Measurements from ENCODE around the gene MTA3. TPM values are rescaled to one million over a fixed set of nuclear protein-coding genes. Genes with fewer than 3 reads are reported as not detected.

MTA3 gene
- polyA plus RNA-seq, 3 donors, result 2.0 to 4.5 (median 2.2) TPM

DNA sequence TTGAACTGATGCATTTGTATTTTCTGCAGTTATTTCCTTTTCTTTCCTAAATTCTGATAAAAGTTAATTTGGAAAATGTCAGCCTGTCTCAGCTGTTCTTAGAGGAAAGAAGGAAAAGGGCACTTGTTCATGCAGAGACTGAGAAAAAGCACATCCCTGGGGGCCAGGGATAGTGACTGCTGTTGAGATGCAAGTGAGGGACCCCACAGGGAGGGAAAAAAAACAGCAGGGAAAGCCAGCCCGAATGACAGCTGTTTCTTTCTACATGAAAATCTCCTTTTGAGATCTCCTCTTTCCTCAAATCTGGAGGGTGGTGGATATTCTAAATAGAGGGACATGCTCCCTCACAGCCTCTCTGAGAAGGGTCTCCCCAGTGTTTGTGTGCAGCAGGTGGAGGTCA is 14.0 kb upstream of the MTA3 start:
- Histone ChIP-seq H3K36me3 (replicated peaks in 1 of 2; ENCODE audit: control insufficient read depth in 1 of 2, insufficient read depth in 2 of 2, low read length in 2 of 2) (no peaks in the 10 kb centered on the region), H3K4me2 (replicated peaks; ENCODE audit: extremely low read depth, low read length, poor library complexity, severe bottlenecking) (no peak overlapping the region), H2AFZ (ENCODE audit: insufficient read depth, low read depth, low read length, poor library complexity, severe bottlenecking) (no peak overlapping the region), H3K9ac (ENCODE audit: insufficient read depth, low read length, poor library complexity, severe bottlenecking) (no peak overlapping the region), H3K27me3 (ENCODE audit: control insufficient read depth in 2 of 2, insufficient read depth in 2 of 2, low read length in 2 of 2) (no peaks in the 10 kb centered on the region), H3K9me3 (replicated peaks in 1 of 2; ENCODE audit: control insufficient read depth in 1 of 2, insufficient read depth in 1 of 2, low read length in 2 of 2) (no peaks in the 10 kb centered on the region), H4K20me1 (ENCODE audit: insufficient read depth, low read length) (no peaks in the 10 kb centered on the region), H3K4me3 (replicated peaks in 1 of 3; ENCODE audit: low read depth in 2 of 3, low read length in 3 of 3) (no peak overlapping the region), H3K4me1 (ENCODE audit: control insufficient read depth in 1 of 2, insufficient read depth in 2 of 2, low read length in 2 of 2) (no peaks in the 10 kb centered on the region), H3K27ac (ENCODE audit: low read depth in 1 of 2, low read length in 2 of 2) (no peak overlapping the region), H3K79me2 (ENCODE audit: insufficient read depth, low read length) (no peaks in the 10 kb centered on the region)
- TF ChIP-seq, protein P1, sequence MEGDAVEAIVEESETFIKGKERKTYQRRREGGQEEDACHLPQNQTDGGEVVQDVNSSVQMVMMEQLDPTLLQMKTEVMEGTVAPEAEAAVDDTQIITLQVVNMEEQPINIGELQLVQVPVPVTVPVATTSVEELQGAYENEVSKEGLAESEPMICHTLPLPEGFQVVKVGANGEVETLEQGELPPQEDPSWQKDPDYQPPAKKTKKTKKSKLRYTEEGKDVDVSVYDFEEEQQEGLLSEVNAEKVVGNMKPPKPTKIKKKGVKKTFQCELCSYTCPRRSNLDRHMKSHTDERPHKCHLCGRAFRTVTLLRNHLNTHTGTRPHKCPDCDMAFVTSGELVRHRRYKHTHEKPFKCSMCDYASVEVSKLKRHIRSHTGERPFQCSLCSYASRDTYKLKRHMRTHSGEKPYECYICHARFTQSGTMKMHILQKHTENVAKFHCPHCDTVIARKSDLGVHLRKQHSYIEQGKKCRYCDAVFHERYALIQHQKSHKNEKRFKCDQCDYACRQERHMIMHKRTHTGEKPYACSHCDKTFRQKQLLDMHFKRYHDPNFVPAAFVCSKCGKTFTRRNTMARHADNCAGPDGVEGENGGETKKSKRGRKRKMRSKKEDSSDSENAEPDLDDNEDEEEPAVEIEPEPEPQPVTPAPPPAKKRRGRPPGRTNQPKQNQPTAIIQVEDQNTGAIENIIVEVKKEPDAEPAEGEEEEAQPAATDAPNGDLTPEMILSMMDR (IDR thresholded peaks at IDR 0.05), result no peak
- intact Hi-C loops (cut with micrococcal nuclease), result no loop called here
- H3K36me3 Mint-ChIP-seq, result no peaks in the 10 kb centered on the region
- no peak overlapping the region for H3K27ac Mint-ChIP-seq
- no peak overlapping the region for H3K4me3 Mint-ChIP-seq
- H3K27me3 Mint-ChIP-seq (ENCODE audit: low read depth in 3 of 3), result peaks cover 5 to 12% (median 9%) of the 10 kb centered on the region in 3 donors
- no peak for DNase-seq
- H3K4me1 Mint-ChIP-seq, result no peaks in the 10 kb centered on the region
- peaks cover 0 to 5% (median 0%) of the 10 kb centered on the region in 7 donors for H3K9me3 Mint-ChIP-seq
- no CpG with 5 or more reads among the region's 1 CpG for WGBS (ENCODE audit: insufficient coverage)

DNA sequence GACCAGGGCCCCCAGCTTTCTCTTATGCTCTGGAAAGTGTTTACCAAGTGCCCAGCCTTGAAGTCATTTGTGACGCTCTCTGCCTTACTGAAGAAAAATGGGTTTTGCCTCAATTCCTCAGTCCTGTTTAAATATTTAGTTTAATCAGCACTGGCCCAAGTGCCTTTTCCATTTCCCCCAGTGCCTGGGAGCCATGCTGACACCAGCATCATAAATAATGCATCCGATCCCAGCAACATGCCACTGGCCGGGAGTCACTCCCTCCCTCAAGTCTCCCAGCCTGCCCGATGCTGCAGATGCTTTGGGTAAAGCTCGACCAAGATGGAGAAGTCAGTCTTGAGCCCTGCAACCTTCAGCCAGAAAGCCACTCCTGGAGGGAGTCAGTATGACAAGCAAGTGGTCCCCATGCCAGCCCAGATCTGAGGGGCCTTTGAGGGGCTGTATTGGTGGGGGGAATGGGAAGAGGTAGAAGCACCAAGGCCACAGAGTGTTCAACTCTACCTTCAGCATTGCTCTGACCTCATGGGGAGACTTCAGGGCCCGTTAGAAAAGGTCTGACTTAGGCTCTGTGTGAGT is 12.0 kb upstream of the MTA3 start:
- H3K9ac ChIP-seq (ENCODE audit: insufficient read depth, low read length, poor library complexity, severe bottlenecking), result no peak overlapping the region
- H3K36me3 ChIP-seq (replicated peaks in 1 of 2; ENCODE audit: control insufficient read depth in 1 of 2, insufficient read depth in 2 of 2, low read length in 2 of 2), result no peaks in the 10 kb centered on the region
- H3K27me3 Mint-ChIP-seq (ENCODE audit: low read depth in 3 of 3), result peaks cover 6 to 14% (median 9%) of the 10 kb centered on the region in 3 donors
- no peak overlapping the region for H3K27ac ChIP-seq (ENCODE audit: low read depth in 1 of 2, low read length in 2 of 2)
- no peaks in the 10 kb centered on the region for H4K20me1 ChIP-seq (ENCODE audit: insufficient read depth, low read length)
- H3K4me3 Mint-ChIP-seq, result no peak overlapping the region
- TF ChIP-seq, protein P1 (IDR thresholded peaks at IDR 0.05), result no peak
- H3K4me2 ChIP-seq (replicated peaks; ENCODE audit: extremely low read depth, low read length, poor library complexity, severe bottlenecking), result no peak overlapping the region
- H3K27me3 ChIP-seq (ENCODE audit: control insufficient read depth in 2 of 2, insufficient read depth in 2 of 2, low read length in 2 of 2), result no peaks in the 10 kb centered on the region
- H3K4me1 Mint-ChIP-seq, result no peaks in the 10 kb centered on the region
- WGBS (ENCODE audit: insufficient coverage), result 69% methylated on average over 5 of the region's 6 CpGs
- no peaks in the 10 kb centered on the region for H3K4me1 ChIP-seq (ENCODE audit: control insufficient read depth in 1 of 2, insufficient read depth in 2 of 2, low read length in 2 of 2)
- intact Hi-C loops (cut with micrococcal nuclease), result no loop called here
- H2AFZ ChIP-seq (ENCODE audit: insufficient read depth, low read depth, low read length, poor library complexity, severe bottlenecking), result no peak overlapping the region
- no peak overlapping the region for H3K4me3 ChIP-seq (replicated peaks in 1 of 3; ENCODE audit: low read depth in 2 of 3, low read length in 3 of 3)
- H3K27ac Mint-ChIP-seq, result no peak overlapping the region
- H3K9me3 ChIP-seq (replicated peaks in 1 of 2; ENCODE audit: control insufficient read depth in 1 of 2, insufficient read depth in 1 of 2, low read length in 2 of 2), result no peaks in the 10 kb centered on the region
- H3K9me3 Mint-ChIP-seq, result peaks cover 0 to 2% (median 0%) of the 10 kb centered on the region in 7 donors
- no peaks in the 10 kb centered on the region for H3K79me2 ChIP-seq (ENCODE audit: insufficient read depth, low read length)
- DNase-seq, result no peak
- no peaks in the 10 kb centered on the region for H3K36me3 Mint-ChIP-seq
